ENCODE data around the gene ZSWIM7.

Gene ZSWIM7

GRCh38 chr17:15963670-15964110 lies 35.8 kb downstream of the ZSWIM7 start:
- Histone ChIP-seq H3K27me3 (ENCODE audit: control insufficient read depth, low read length) (peaks cover 18% of the 10 kb centered on the region), H3K4me1 (ENCODE audit: control insufficient read depth, low read length) (no peaks in the 10 kb centered on the region), H3K27ac (ENCODE audit: low read depth, low read length) (no peak overlapping the region), H3K4me2 (ENCODE audit: low read length) (no peak overlapping the region), H3K4me3 (ENCODE audit: low read length) (no peak overlapping the region), H3K79me2 (ENCODE audit: control insufficient read depth, low read length) (no peaks in the 10 kb centered on the region), H3K9me3 (ENCODE audit: control insufficient read depth, insufficient read depth, low read length) (no peaks in the 10 kb centered on the region), H3F3A (ENCODE audit: control insufficient read depth, insufficient read depth) (no peaks in the 10 kb centered on the region), H4K20me1 (ENCODE audit: control insufficient read depth, insufficient read depth, low read depth, low read length) (no peaks in the 10 kb centered on the region), H3K9me2 (replicated peaks; ENCODE audit: control insufficient read depth, low read length) (no peaks in the 10 kb centered on the region), H3K36me3 (ENCODE audit: control insufficient read depth, low read length) (no peaks in the 10 kb centered on the region)
- TF ChIP-seq CTCF (IDR thresholded peaks at IDR 0.05; ENCODE audit: low read depth, low read length, poor library complexity, severe bottlenecking) (no peak), EZH2phosphoT487 (IDR thresholded peaks at IDR 0.05; ENCODE audit: borderline replicate concordance, low read length) (no peak)

- H3K9me2 ChIP-seq (replicated peaks; ENCODE audit: control insufficient read depth, low read length): no peaks in the 10 kb centered on the region
- H3K27ac ChIP-seq (ENCODE audit: low read depth, low read length): no peak overlapping the region
- no peaks in the 10 kb centered on the region for H4K20me1 ChIP-seq (ENCODE audit: control insufficient read depth, insufficient read depth, low read depth, low read length)
- H3K9me3 ChIP-seq (ENCODE audit: control insufficient read depth, insufficient read depth, low read length): no peaks in the 10 kb centered on the region
- no peak overlapping the region for H3K4me3 ChIP-seq (ENCODE audit: low read length)
- TF ChIP-seq EZH2phosphoT487 (IDR thresholded peaks at IDR 0.05; ENCODE audit: borderline replicate concordance, low read length): no peak
- no peak for TF ChIP-seq CTCF (IDR thresholded peaks at IDR 0.05; ENCODE audit: low read depth, low read length, poor library complexity, severe bottlenecking)
- H3F3A ChIP-seq (ENCODE audit: control insufficient read depth, insufficient read depth): no peaks in the 10 kb centered on the region
- H3K4me1 ChIP-seq (ENCODE audit: control insufficient read depth, low read length): no peaks in the 10 kb centered on the region
- no peaks in the 10 kb centered on the region for H3K36me3 ChIP-seq (ENCODE audit: control insufficient read depth, low read length)
- H3K4me2 ChIP-seq (ENCODE audit: low read length): no peak overlapping the region
- peaks cover 6% of the 10 kb centered on the region; the same call in 1 of the 2 replicates for H3K27me3 ChIP-seq (ENCODE audit: control insufficient read depth, low read length)
- H3K79me2 ChIP-seq (ENCODE audit: control insufficient read depth, low read length): no peaks in the 10 kb centered on the region
Measured at GRCh38 chr17:15958484-15958854, 41.0 kb downstream of the ZSWIM7 start.

- no peaks in the 10 kb centered on the region for H3K4me1 ChIP-seq (ENCODE audit: control insufficient read depth, low read length)
- no peaks in the 10 kb centered on the region for H3K9me2 ChIP-seq (replicated peaks; ENCODE audit: control insufficient read depth, low read length)
- no peaks in the 10 kb centered on the region for H3K79me2 ChIP-seq (ENCODE audit: control insufficient read depth, low read length)
- no peak overlapping the region for H3K4me2 ChIP-seq (ENCODE audit: low read length)
- no peak overlapping the region for H3K4me3 ChIP-seq (ENCODE audit: low read length)
- H3F3A ChIP-seq (ENCODE audit: control insufficient read depth, insufficient read depth): no peaks in the 10 kb centered on the region
- H3K9me3 ChIP-seq (ENCODE audit: control insufficient read depth, insufficient read depth, low read length): no peaks in the 10 kb centered on the region
- H3K27ac ChIP-seq (ENCODE audit: low read depth, low read length): no peak overlapping the region
- H3K27me3 ChIP-seq (ENCODE audit: control insufficient read depth, low read length): peaks cover 6% of the 10 kb centered on the region; the same call in 1 of the 2 replicates
- TF ChIP-seq CTCF (IDR thresholded peaks at IDR 0.05; ENCODE audit: low read depth, low read length, poor library complexity, severe bottlenecking) (no peak), EZH2phosphoT487 (IDR thresholded peaks at IDR 0.05; ENCODE audit: borderline replicate concordance, low read length) (no peak)
- H3K36me3 ChIP-seq (ENCODE audit: control insufficient read depth, low read length): no peaks in the 10 kb centered on the region
- no peaks in the 10 kb centered on the region for H4K20me1 ChIP-seq (ENCODE audit: control insufficient read depth, insufficient read depth, low read depth, low read length)
Measured at GRCh38 chr17:15957608-15958307, 41.7 kb downstream of the ZSWIM7 start.

Measured in DOHH2 (cell line).